ENCODE measurements around the gene TSR2. TPM values are rescaled to one million over a fixed set of nuclear protein-coding genes. Genes with fewer than 3 reads are reported as not detected.
A peak's percentile ranks its signal among the peaks of the same experiment; 100 is the strongest.

Gene TSR2
- total and polyA plus RNA-seq, 2 of the 8 experiments (the other 6 are each of a cell fraction or from before 2014, with no cell fraction given), result 15.1 to 44.2 TPM

DNA sequence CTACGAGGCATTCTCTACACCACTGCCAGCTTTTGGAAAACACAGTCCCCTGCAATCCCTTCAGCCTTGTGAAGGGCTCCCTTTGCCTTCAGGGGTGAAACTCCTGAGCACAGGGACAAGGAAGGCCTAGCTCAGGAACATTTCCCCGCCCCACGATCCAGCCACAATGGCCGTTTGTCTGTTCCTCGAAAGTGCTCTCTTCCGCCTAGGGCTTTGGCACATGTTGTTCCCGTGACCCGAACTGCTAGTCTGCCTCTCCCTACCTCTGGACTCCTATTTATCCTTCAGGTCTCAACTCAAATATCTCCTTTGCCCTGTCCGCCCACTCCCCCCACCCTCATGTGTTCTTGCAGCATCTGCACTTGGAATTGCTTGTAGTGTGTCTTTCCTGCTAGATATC is 43.7 kb downstream of the TSR2 start:
- Histone ChIP-seq H2BK120ac (replicated peaks; ENCODE audit: low read depth, low read length) (no peak overlapping the region), H2AFZ (ENCODE audit: low read length) (no peak overlapping the region), H2BK20ac (ENCODE audit: low read length) (no peak overlapping the region), H4K20me1 (replicated peaks in 1 of 2; ENCODE audit: control insufficient read depth in 1 of 2, insufficient read depth in 2 of 2, low read length in 2 of 2) (no peaks in the 10 kb centered on the region), H4K91ac (replicated peaks; ENCODE audit: insufficient read length, low read length) (peak overlapping the region; percentile 42), H3K9ac (replicated peaks in 1 of 4; ENCODE audit: extremely low read depth in 1 of 4, low read depth in 3 of 4, low read length in 3 of 4) (no peak overlapping the region), H4K5ac (ENCODE audit: insufficient read length, low read depth, low read length) (no peak overlapping the region), H2AK5ac (ENCODE audit: low read depth, low read length) (no peak overlapping the region), H3K23me2 (ENCODE audit: low read depth, low read length) (no peaks in the 10 kb centered on the region; the same call in 1 of the 2 replicates), H3K36me3 (ENCODE audit: control insufficient read depth in 2 of 4, insufficient read depth in 4 of 4, low read length in 3 of 4) (no peaks in the 10 kb centered on the region), H3K23ac (ENCODE audit: insufficient read length) (no peak overlapping the region), H3K79me2 (ENCODE audit: control insufficient read depth in 1 of 2, insufficient read depth in 2 of 2, low read length in 2 of 2) (peaks cover 0 to 33% of the 10 kb centered on the region in 2 experiments; a peak in 2 of 4 replicates), H2BK15ac (ENCODE audit: low read length) (no peak overlapping the region), H3K4me3 (ENCODE audit: extremely low read depth in 1 of 4, insufficient read depth in 2 of 4, low read depth in 3 of 4, low read length in 4 of 4) (no peak overlapping the region), H3K4me2 (ENCODE audit: insufficient read depth in 1 of 2, low read depth in 2 of 2, low read length in 2 of 2) (peak overlapping the region in 1 of 2 experiments; percentile 69; a peak in 1 of 4 replicates), H3K9me3 (ENCODE audit: insufficient read depth in 2 of 2, low read depth in 1 of 2, low read length in 1 of 2) (no peaks in the 10 kb centered on the region), H3K56ac (replicated peaks; ENCODE audit: insufficient read length, low read depth, low read length) (no peak overlapping the region), H3K27ac (ENCODE audit: low read depth, low read length) (peak overlapping the region; percentile 25; the same call in 1 of the 2 replicates), H4K8ac (ENCODE audit: extremely low read depth, insufficient read depth, low read length) (no peak overlapping the region; the same call in 1 of the 2 replicates), H2BK12ac (ENCODE audit: low read depth, low read length) (0 out of 2 replicates have a peak overlapping the region, but pooled peaks have one; percentile 4), H2BK5ac (ENCODE audit: low read depth, low read length) (no peak overlapping the region), H3K4ac (replicated peaks; ENCODE audit: insufficient read length, low read depth, low read length) (no peak overlapping the region), H3K4me1 (replicated peaks in 1 of 4; ENCODE audit: control insufficient read depth in 3 of 4, insufficient read depth in 4 of 4, low read length in 3 of 4) (peaks cover 9 to 40% (median 20%) of the 10 kb centered on the region in 4 experiments), H3K18ac (ENCODE audit: extremely low read depth, low read length) (peak overlapping the region; percentile 71), H3K79me1 (ENCODE audit: low read depth, low read length) (no peaks in the 10 kb centered on the region), H3K27me3 (replicated peaks in 1 of 4; ENCODE audit: control insufficient read depth in 3 of 4, extremely low read depth in 1 of 4, insufficient read depth in 3 of 4, low read length in 3 of 4) (no peaks in the 10 kb centered on the region), H3K14ac (ENCODE audit: insufficient read length) (no peak overlapping the region)
- ChIA-PET CTCF (ENCODE audit: partially characterized antibody) (interaction anchor here (0.6 kb wide), 1 partner anchor 442 kb away, joined by 3 read pairs; no protein-coding TSS in a partner anchor), POLR2A (ENCODE audit: partially characterized antibody) (interaction anchor here (1.0 to 1.8 kb wide), 5 partner anchors 10 to 51 kb away, joined by 3 to 6 read pairs (median 3); no protein-coding TSS in a partner anchor)
- DNase-seq (ENCODE audit: low read depth in 1 of 2, low spot score in 2 of 2) (no peak), FAIRE-seq (no peak)
- 86% methylated on average over 8 of the region's 9 CpGs; no CpG with 5 or more reads in 1 of the 2 experiments for WGBS, 2 experiments (ENCODE audit: extremely low coverage in 1 of 2, insufficient coverage in 1 of 2, insufficient read length in 1 of 2, insufficient replicate concordance in 2 of 2, low coverage in 1 of 2, low lambda C conversion rate in 2 of 2, missing lambda C conversion rate in 1 of 2)
- TF ChIP-seq, protein P1, sequence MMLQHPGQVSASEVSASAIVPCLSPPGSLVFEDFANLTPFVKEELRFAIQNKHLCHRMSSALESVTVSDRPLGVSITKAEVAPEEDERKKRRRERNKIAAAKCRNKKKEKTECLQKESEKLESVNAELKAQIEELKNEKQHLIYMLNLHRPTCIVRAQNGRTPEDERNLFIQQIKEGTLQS (IDR thresholded peaks at IDR 0.05; ENCODE audit: insufficient read depth, low read depth, low read length), result no peak
- TF ChIP-seq POU5F1 (IDR thresholded peaks at IDR 0.05; ENCODE audit: low read depth, low read length), result no peak
